Measurements from ENCODE around the gene EPHA10. TPM values are rescaled to one million over a fixed set of nuclear protein-coding genes. Genes with fewer than 3 reads are reported as not detected.

EPHA10 gene
- 0.20 TPM for polyA plus RNA-seq (2013, experiment 1 of 2)
- polyA plus RNA-seq (2013, experiment 2 of 2), result 0.06 TPM

GRCh38 chr1:37764888-37765441 lies at the start of gene EPHA10:
Gene EPHA10 (minus strand): TSS chr1:37765120. CDS start chr1:37765066, 54 bp downstream.
- peaks cover 6% of the 10 kb centered on the region; the same call in 1 of the 2 replicates for H3K4me1 ChIP-seq (ENCODE audit: insufficient read depth, low read length)
- H3K27ac ChIP-seq (ENCODE audit: low read depth, low read length), result no peak within 1 kb of the TSS
- H3K9ac ChIP-seq (ENCODE audit: low read depth, low read length), result no peak within 1 kb of the TSS
- whole genome bisulfite sequencing, result 12% methylated on average over 33 of the region's 33 CpGs
- H3K27me3 ChIP-seq (ENCODE audit: insufficient read depth, low read length), result peaks cover 98% of the 10 kb centered on the region
- H3K36me3 ChIP-seq (ENCODE audit: insufficient read depth, low read length), result no peaks in the 10 kb centered on the region
- H3K9me3 ChIP-seq (ENCODE audit: insufficient read depth, low read depth, low read length), result no peaks in the 10 kb centered on the region
- H3K4me3 ChIP-seq (ENCODE audit: low read length), result peak within 1 kb of the TSS; percentile 47

GRCh38 chr1:37814252-37814651 lies 49.3 kb upstream of the EPHA10 start:
- H3K9me3 ChIP-seq (ENCODE audit: insufficient read depth, low read depth, low read length), result no peaks in the 10 kb centered on the region
- H3K27me3 ChIP-seq (ENCODE audit: insufficient read depth, low read length), result no peaks in the 10 kb centered on the region
- no peak overlapping the region for H3K9ac ChIP-seq (ENCODE audit: low read depth, low read length)
- H3K36me3 ChIP-seq (ENCODE audit: insufficient read depth, low read length), result peaks cover 48% of the 10 kb centered on the region
- no peak overlapping the region for H3K27ac ChIP-seq (ENCODE audit: low read depth, low read length)
- 93% methylated on average over 7 of the region's 7 CpGs for WGBS
- H3K4me3 ChIP-seq (ENCODE audit: low read length), result no peak overlapping the region
- H3K4me1 ChIP-seq (ENCODE audit: insufficient read depth, low read length), result peaks cover 5% of the 10 kb centered on the region; the same call in 1 of the 2 replicates

- H3K9me3 ChIP-seq (ENCODE audit: insufficient read depth, low read depth, low read length), result no peaks in the 10 kb centered on the region
- peaks cover 9% of the 10 kb centered on the region; the same call in 1 of the 2 replicates for H3K4me1 ChIP-seq (ENCODE audit: insufficient read depth, low read length)
- no peak overlapping the region for H3K27ac ChIP-seq (ENCODE audit: low read depth, low read length)
- no peak overlapping the region for H3K4me3 ChIP-seq (ENCODE audit: low read length)
- H3K27me3 ChIP-seq (ENCODE audit: insufficient read depth, low read length), result no peaks in the 10 kb centered on the region
- H3K9ac ChIP-seq (ENCODE audit: low read depth, low read length), result no peak overlapping the region
- 82% methylated on average over 1 of the region's 2 CpGs for WGBS
- peaks cover 46% of the 10 kb centered on the region for H3K36me3 ChIP-seq (ENCODE audit: insufficient read depth, low read length)
Measured at GRCh38 chr1:37813529-37814145, 48.7 kb upstream of the EPHA10 start.

- peaks cover 9% of the 10 kb centered on the region; the same call in 1 of the 2 replicates for H3K4me1 ChIP-seq (ENCODE audit: insufficient read depth, low read length)
- no peaks in the 10 kb centered on the region for H3K9me3 ChIP-seq (ENCODE audit: insufficient read depth, low read depth, low read length)
- no peak overlapping the region for H3K27ac ChIP-seq (ENCODE audit: low read depth, low read length)
- H3K9ac ChIP-seq (ENCODE audit: low read depth, low read length), result no peak overlapping the region
- H3K4me3 ChIP-seq (ENCODE audit: low read length), result no peak overlapping the region
- 27% methylated on average over 6 of the region's 7 CpGs for WGBS
- peaks cover 39% of the 10 kb centered on the region for H3K36me3 ChIP-seq (ENCODE audit: insufficient read depth, low read length)
- H3K27me3 ChIP-seq (ENCODE audit: insufficient read depth, low read length), result no peaks in the 10 kb centered on the region
Measured at GRCh38 chr1:37811027-37811655, 46.2 kb upstream of the EPHA10 start.

- Histone ChIP-seq H3K9me3 (ENCODE audit: insufficient read depth, low read depth, low read length) (no peaks in the 10 kb centered on the region), H3K27ac (ENCODE audit: low read depth, low read length) (no peak overlapping the region), H3K9ac (ENCODE audit: low read depth, low read length) (no peak overlapping the region), H3K27me3 (ENCODE audit: insufficient read depth, low read length) (no peaks in the 10 kb centered on the region), H3K36me3 (ENCODE audit: insufficient read depth, low read length) (peaks cover 40% of the 10 kb centered on the region), H3K4me3 (ENCODE audit: low read length) (no peak overlapping the region), H3K4me1 (ENCODE audit: insufficient read depth, low read length) (peaks cover 9% of the 10 kb centered on the region; the same call in 1 of the 2 replicates)
- WGBS, result 77% methylated on average over 2 of the region's 2 CpGs
Measured at GRCh38 chr1:37809942-37810341, 45.0 kb upstream of the EPHA10 start.

- peak overlapping the region; percentile 87 for H3K4me3 ChIP-seq (ENCODE audit: low read length)
- H3K27ac ChIP-seq (ENCODE audit: low read depth, low read length), result peak overlapping the region; percentile 71; the same call in 1 of the 2 replicates
- WGBS, result 2% methylated on average over 54 of the region's 54 CpGs
- peaks cover 9% of the 10 kb centered on the region; the same call in 1 of the 2 replicates for H3K4me1 ChIP-seq (ENCODE audit: insufficient read depth, low read length)
- H3K9me3 ChIP-seq (ENCODE audit: insufficient read depth, low read depth, low read length), result no peaks in the 10 kb centered on the region
- H3K27me3 ChIP-seq (ENCODE audit: insufficient read depth, low read length), result no peaks in the 10 kb centered on the region
- H3K9ac ChIP-seq (ENCODE audit: low read depth, low read length), result peak overlapping the region; percentile 52
- peaks cover 47% of the 10 kb centered on the region for H3K36me3 ChIP-seq (ENCODE audit: insufficient read depth, low read length)
Measured at GRCh38 chr1:37808369-37809319, 43.7 kb upstream of the EPHA10 start.

GRCh38 chr1:37807555-37808368 lies 42.8 kb upstream of the EPHA10 start, which contains the start of the genes C1orf122 and YRDC:
Gene C1orf122 (plus strand): TSS chr1:37807790. CDS start chr1:37808405, 615 bp downstream.
Gene YRDC (minus strand): TSS chr1:37808208. CDS start chr1:37808180, 28 bp downstream.
- no peaks in the 10 kb centered on the region for H3K9me3 ChIP-seq (ENCODE audit: insufficient read depth, low read depth, low read length)
- H3K36me3 ChIP-seq (ENCODE audit: insufficient read depth, low read length), result peaks cover 55% of the 10 kb centered on the region
- peak within 1 kb of the TSS; percentile 71; the same call in 1 of the 2 replicates for H3K27ac ChIP-seq (ENCODE audit: low read depth, low read length)
- WGBS, result under 1% methylated on average over 95 of the region's 95 CpGs
- H3K4me3 ChIP-seq (ENCODE audit: low read length), result peak within 1 kb of the TSS; percentile 87
- peaks cover 9% of the 10 kb centered on the region; the same call in 1 of the 2 replicates for H3K4me1 ChIP-seq (ENCODE audit: insufficient read depth, low read length)
- peak within 1 kb of the TSS; percentile 93 for H3K9ac ChIP-seq (ENCODE audit: low read depth, low read length)
- H3K27me3 ChIP-seq (ENCODE audit: insufficient read depth, low read length), result no peaks in the 10 kb centered on the region

- Histone ChIP-seq H3K4me1 (ENCODE audit: insufficient read depth, low read length) (peaks cover 9% of the 10 kb centered on the region; the same call in 1 of the 2 replicates), H3K9me3 (ENCODE audit: insufficient read depth, low read depth, low read length) (no peaks in the 10 kb centered on the region), H3K27ac (ENCODE audit: low read depth, low read length) (peak overlapping the region; percentile 24; the same call in 1 of the 2 replicates), H3K4me3 (ENCODE audit: low read length) (peak overlapping the region; percentile 87), H3K36me3 (ENCODE audit: insufficient read depth, low read length) (peaks cover 61% of the 10 kb centered on the region), H3K9ac (ENCODE audit: low read depth, low read length) (peak overlapping the region; percentile 93), H3K27me3 (ENCODE audit: insufficient read depth, low read length) (no peaks in the 10 kb centered on the region)
- 17% methylated on average over 9 of the region's 9 CpGs for WGBS
Measured at GRCh38 chr1:37807220-37807554, 42.3 kb upstream of the EPHA10 start.

- Histone ChIP-seq H3K9me3 (ENCODE audit: insufficient read depth, low read depth, low read length) (no peaks in the 10 kb centered on the region), H3K4me1 (ENCODE audit: insufficient read depth, low read length) (no peaks in the 10 kb centered on the region), H3K36me3 (ENCODE audit: insufficient read depth, low read length) (peaks cover 73% of the 10 kb centered on the region), H3K9ac (ENCODE audit: low read depth, low read length) (no peak overlapping the region), H3K27me3 (ENCODE audit: insufficient read depth, low read length) (no peaks in the 10 kb centered on the region), H3K4me3 (ENCODE audit: low read length) (no peak overlapping the region), H3K27ac (ENCODE audit: low read depth, low read length) (no peak overlapping the region)
- 88% methylated on average over 1 of the region's 1 CpG for WGBS
Measured at GRCh38 chr1:37802439-37802838, 37.5 kb upstream of the EPHA10 start.
